ENCODE data around the gene MAP7D2. TPM values are rescaled to one million over a fixed set of nuclear protein-coding genes. Genes with fewer than 3 reads are reported as not detected.

The MAP7D2 gene
- polyA plus RNA-seq, 2 donors = 0.16 to 0.31 TPM

GRCh38 chrX:19966056-19966455, 150.7 kb downstream of the MAP7D2 start:
- Histone ChIP-seq H3K9me3 (ENCODE audit: control insufficient read depth in 2 of 2, insufficient read depth in 1 of 2, low read depth in 1 of 2, low read length in 1 of 2) (no peaks in the 10 kb centered on the region), H3K36me3 (ENCODE audit: control insufficient read depth in 2 of 2, insufficient read depth in 2 of 2, low read length in 1 of 2) (peaks cover 0 to 2% of the 10 kb centered on the region in 2 donors), H3K27ac (ENCODE audit: low read depth in 2 of 2, low read length in 1 of 2) (no peak overlapping the region), H3K27me3 (ENCODE audit: control insufficient read depth in 1 of 2, insufficient read depth in 2 of 2, low read length in 2 of 2) (no peaks in the 10 kb centered on the region), H3K4me1 (ENCODE audit: control insufficient read depth in 2 of 2, insufficient read depth in 2 of 2, low read length in 1 of 2) (no peaks in the 10 kb centered on the region), H3K4me3 (ENCODE audit: low read depth in 1 of 2, low read length in 2 of 2) (no peak overlapping the region)
- WGBS, 2 donors = 75 to 100% methylated on average over 1 of the region's 1 CpG

DNA sequence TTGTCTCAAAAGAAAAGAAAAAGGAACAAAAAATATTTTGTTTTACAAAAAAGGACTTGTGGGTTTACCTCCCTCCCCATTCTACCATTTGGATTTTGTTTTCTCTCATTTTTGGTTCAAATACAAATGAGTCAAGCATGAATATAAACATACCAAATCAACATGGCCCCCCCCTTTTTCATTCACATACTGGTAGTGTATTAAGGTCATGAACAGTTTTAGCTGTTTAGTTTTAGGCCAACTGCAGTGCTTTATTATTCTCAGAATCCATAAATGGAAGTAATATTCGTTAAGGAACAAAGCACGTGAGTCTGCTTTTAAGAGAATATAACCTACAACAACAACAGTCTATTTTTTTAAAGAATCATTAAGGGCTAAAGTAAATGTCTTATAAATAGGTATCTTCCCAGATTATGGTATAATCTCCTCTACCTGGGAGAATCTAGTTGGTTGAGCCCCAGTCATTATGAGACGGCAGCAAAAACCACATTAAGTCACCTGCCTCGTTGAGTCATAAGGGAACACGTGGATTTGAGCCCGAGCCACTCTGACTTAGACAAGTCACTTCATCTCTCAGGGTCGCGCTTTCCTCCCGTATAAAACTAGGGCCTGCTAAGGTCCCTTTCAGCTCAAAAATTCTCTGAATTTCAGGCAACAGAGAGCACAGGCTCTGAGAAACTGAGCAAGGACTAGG, 152.5 kb downstream of the MAP7D2 start:
- 68 to 73% methylated on average over 9 of the region's 9 CpGs for WGBS, 2 donors
- Histone ChIP-seq H3K27me3 (ENCODE audit: control insufficient read depth in 1 of 2, insufficient read depth in 2 of 2, low read length in 2 of 2) (no peaks in the 10 kb centered on the region), H3K4me1 (ENCODE audit: control insufficient read depth in 2 of 2, insufficient read depth in 2 of 2, low read length in 1 of 2) (no peaks in the 10 kb centered on the region), H3K36me3 (ENCODE audit: control insufficient read depth in 2 of 2, insufficient read depth in 2 of 2, low read length in 1 of 2) (peaks cover 0 to 2% of the 10 kb centered on the region in 2 donors), H3K27ac (ENCODE audit: low read depth in 2 of 2, low read length in 1 of 2) (no peak overlapping the region), H3K4me3 (ENCODE audit: low read depth in 1 of 2, low read length in 2 of 2) (no peak overlapping the region), H3K9me3 (ENCODE audit: control insufficient read depth in 2 of 2, insufficient read depth in 1 of 2, low read depth in 1 of 2, low read length in 1 of 2) (no peaks in the 10 kb centered on the region)

DNA sequence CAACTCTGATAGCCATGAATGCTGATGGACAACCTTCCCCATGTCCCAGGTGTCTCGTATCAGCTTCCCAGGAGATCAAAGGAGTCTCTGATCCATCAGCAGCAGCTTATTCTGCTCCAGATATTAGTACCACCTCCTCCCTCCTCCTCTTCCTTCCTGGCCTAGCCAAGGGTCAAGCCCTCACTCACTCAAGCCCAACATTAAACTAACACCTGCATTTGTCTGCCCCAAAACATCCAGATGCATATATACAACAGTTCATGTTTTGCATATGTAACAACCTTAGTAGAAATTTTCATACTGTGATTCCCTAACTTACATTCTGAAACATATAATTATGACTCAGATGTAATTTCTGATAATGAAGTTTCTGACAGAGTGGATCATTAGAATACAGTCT, 155.8 kb downstream of the MAP7D2 start:
- peaks cover 0 to 2% of the 10 kb centered on the region in 2 donors for H3K36me3 ChIP-seq (ENCODE audit: control insufficient read depth in 2 of 2, insufficient read depth in 2 of 2, low read length in 1 of 2)
- no peaks in the 10 kb centered on the region for H3K9me3 ChIP-seq (ENCODE audit: control insufficient read depth in 2 of 2, insufficient read depth in 1 of 2, low read depth in 1 of 2, low read length in 1 of 2)
- no peak overlapping the region for H3K4me3 ChIP-seq (ENCODE audit: low read depth in 1 of 2, low read length in 2 of 2)
- no peaks in the 10 kb centered on the region for H3K4me1 ChIP-seq (ENCODE audit: control insufficient read depth in 2 of 2, insufficient read depth in 2 of 2, low read length in 1 of 2)
- no peak overlapping the region for H3K27ac ChIP-seq (ENCODE audit: low read depth in 2 of 2, low read length in 1 of 2)
- H3K27me3 ChIP-seq (ENCODE audit: control insufficient read depth in 1 of 2, insufficient read depth in 2 of 2, low read length in 2 of 2) = no peaks in the 10 kb centered on the region
- 50 to 88% methylated on average over 1 of the region's 1 CpG for WGBS, 2 donors

DNA sequence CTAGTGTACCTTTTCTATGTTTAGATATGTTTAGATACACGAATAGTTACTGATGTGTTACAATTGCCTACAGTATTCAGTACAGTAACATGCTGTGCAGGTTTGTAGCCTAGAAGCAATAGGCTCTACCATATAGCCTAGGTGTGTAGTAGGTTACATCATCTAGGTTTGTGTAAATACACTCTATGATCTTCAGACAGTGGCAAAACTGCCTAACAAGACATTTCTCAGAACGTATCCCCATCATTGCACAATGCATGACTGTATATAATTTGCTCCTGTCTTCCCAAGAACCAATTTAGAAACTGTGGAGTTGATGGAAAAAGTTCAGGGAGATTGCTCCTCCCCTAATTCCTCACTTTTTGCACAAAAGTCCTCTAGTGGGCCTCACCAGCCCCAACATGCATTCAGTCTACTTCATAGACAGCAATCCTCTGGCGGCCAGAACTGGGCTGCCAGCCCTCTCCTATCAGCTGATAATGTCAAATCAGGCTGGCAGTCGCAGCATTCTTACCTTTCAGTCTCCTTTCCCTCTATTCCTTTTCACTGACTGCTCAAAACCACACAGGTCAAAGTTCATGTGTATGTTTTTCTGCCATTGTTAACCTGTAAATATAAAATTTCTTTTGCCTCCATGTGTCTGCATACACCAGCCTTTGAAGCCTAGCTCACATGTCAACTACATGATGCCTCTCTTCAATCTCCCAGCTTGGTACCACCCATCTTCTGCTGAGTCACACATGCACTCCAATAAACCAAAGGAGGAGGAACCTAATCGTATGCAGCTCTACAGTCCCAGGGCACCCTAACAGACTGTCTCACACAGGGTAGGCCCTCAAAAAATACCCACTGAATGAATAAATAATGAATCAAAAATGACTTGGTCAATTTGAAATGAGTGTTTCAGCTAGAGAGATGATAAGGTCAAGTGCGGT, 157.9 kb downstream of the MAP7D2 start:
- Histone ChIP-seq H3K27ac (ENCODE audit: low read depth in 2 of 2, low read length in 1 of 2) (no peak overlapping the region), H3K27me3 (ENCODE audit: control insufficient read depth in 1 of 2, insufficient read depth in 2 of 2, low read length in 2 of 2) (peaks cover 0 to 2% of the 10 kb centered on the region in 2 donors), H3K36me3 (ENCODE audit: control insufficient read depth in 2 of 2, insufficient read depth in 2 of 2, low read length in 1 of 2) (no peaks in the 10 kb centered on the region), H3K4me1 (ENCODE audit: control insufficient read depth in 2 of 2, insufficient read depth in 2 of 2, low read length in 1 of 2) (no peaks in the 10 kb centered on the region), H3K4me3 (ENCODE audit: low read depth in 1 of 2, low read length in 2 of 2) (no peak overlapping the region), H3K9me3 (ENCODE audit: control insufficient read depth in 2 of 2, insufficient read depth in 1 of 2, low read depth in 1 of 2, low read length in 1 of 2) (no peaks in the 10 kb centered on the region)
- 80 to 90% methylated on average over 6 of the region's 6 CpGs for WGBS, 2 donors

DNA sequence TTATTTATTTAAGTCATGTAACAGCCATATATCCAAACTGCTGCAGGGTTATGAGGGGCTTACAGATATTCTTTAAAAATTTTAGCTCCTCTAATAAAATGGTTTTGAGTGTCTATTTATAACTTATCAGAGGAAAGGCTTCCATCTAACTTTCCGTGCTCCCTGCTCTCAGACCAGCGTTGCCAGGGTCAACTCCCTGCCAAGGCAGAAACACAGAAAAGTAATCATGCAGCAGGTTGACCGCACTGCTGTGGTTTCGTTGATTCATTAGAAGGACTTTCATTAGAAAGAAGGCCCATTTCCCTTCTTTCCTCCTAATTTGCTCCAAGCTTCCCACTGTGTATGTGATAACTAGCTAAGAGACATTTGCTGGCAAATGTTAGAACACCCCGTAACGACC, 159.8 kb downstream of the MAP7D2 start:
- Histone ChIP-seq H3K27me3 (ENCODE audit: control insufficient read depth in 1 of 2, insufficient read depth in 2 of 2, low read length in 2 of 2) (peaks cover 0 to 3% of the 10 kb centered on the region in 2 donors), H3K36me3 (ENCODE audit: control insufficient read depth in 2 of 2, insufficient read depth in 2 of 2, low read length in 1 of 2) (no peaks in the 10 kb centered on the region)
- WGBS, 2 donors = 82 to 83% methylated on average over 6 of the region's 6 CpGs

More for the DNA sequence above, 159.8 kb downstream of the MAP7D2 start:
- Histone ChIP-seq H3K4me1 (ENCODE audit: control insufficient read depth in 2 of 2, insufficient read depth in 2 of 2, low read length in 1 of 2) (no peaks in the 10 kb centered on the region), H3K4me3 (ENCODE audit: low read depth in 1 of 2, low read length in 2 of 2) (no peak overlapping the region), H3K27ac (ENCODE audit: low read depth in 2 of 2, low read length in 1 of 2) (no peak overlapping the region), H3K9me3 (ENCODE audit: control insufficient read depth in 2 of 2, insufficient read depth in 1 of 2, low read depth in 1 of 2, low read length in 1 of 2) (no peaks in the 10 kb centered on the region)

Other genes starting within 250 kb of the MAP7D2 start
- 1 to 10 TPM; 1.7 to 2.1 TPM for gene SH3KBP1, start 229.3 kb downstream of the MAP7D2 start, polyA plus RNA-seq
- 1 to 10 TPM; 1.7 to 3.0 TPM for gene BCLAF3, start 125.8 kb downstream of the MAP7D2 start, polyA plus RNA-seq
- 10 to 100 TPM; 22.6 to 45.0 TPM for gene EIF1AX, start 24.9 kb upstream of the MAP7D2 start, polyA plus RNA-seq
- gene RPS6KA3, start 150.0 kb upstream of the MAP7D2 start, polyA plus RNA-seq = 1 to 10 TPM; 4.9 to 8.4 TPM

Data from esophagus (tissue), 2 donors.